GM21447 (cell line): ENCODE measurements around the gene FAM114A1.
"Not testable (repeated sequence)": the region's sequence is repeated elsewhere in the genome, so short reads cannot be mapped to it uniquely, and the experiment has no call there.

Experiments
- ATAC-seq: cut with Tn5 transposase; IDR thresholded peaks from one replicate; pipeline ENCODE4 v1.9.1; 2021; ENCODE audit not compliant: unreplicated experiment

The FAM114A1 gene

GRCh38 chr4:38930204-38930603 lies 62.6 kb downstream of the FAM114A1 start:
- no peak for ATAC-seq

GRCh38 chr4:38930707-38931106 lies 63.1 kb downstream of the FAM114A1 start:
- no peak for ATAC-seq

DNA sequence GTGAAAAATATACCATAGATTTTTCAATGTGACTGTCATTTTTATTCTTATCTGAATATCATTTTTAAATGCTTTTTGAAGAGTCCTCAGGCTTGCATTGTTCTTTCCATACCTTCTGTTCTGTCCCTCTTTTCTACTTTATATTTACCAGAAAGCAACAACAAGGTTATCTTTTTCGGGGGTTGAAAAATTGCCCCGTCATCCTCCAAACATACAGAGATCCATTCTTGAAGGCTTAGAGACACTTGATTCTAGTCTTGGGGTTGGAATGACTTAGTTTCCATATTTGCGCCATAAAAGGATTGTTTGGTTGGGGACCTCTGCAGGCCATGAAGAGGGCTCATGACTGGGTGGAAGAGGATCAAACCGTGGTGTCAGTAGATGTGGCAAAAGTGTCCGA lies 63.5 kb downstream of the FAM114A1 start:
- no peak for ATAC-seq

DNA sequence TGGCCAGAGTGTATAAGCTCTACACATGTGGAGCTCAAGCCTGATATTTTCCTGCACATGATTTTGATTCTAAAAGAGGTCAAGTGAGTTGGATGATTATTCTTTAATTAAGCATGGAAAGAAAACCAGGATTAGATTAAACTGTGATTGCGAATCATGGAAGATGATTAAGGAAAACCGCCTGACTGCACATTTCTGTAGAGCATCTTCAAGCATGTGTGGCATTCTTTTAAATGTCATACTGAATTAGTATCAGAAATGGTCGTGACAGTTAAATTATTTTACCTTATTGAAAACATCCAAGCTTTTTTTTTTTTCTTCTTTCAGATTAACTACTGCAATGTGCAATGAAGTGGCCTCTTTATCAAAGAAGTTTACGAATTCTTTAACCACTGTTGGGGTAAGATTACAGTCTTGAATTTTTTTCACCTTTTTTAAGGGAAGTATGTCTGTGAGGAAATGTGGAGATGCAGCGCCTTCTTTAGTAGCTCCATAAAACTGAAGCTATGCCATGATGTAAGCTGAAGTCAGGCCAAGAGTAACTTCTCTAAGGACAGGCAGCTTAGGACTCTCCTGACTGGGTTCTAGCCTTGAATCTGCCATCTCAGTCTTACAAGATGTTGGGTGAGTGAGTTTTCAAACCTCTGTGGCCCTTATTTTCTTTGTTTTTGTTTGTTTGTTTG lies 67.9 kb downstream of the FAM114A1 start:
- ATAC-seq: no peak

- peak; percentile 93 for ATAC-seq
Measured at GRCh38 chr4:38939165-38939564, 71.6 kb downstream of the FAM114A1 start.

DNA sequence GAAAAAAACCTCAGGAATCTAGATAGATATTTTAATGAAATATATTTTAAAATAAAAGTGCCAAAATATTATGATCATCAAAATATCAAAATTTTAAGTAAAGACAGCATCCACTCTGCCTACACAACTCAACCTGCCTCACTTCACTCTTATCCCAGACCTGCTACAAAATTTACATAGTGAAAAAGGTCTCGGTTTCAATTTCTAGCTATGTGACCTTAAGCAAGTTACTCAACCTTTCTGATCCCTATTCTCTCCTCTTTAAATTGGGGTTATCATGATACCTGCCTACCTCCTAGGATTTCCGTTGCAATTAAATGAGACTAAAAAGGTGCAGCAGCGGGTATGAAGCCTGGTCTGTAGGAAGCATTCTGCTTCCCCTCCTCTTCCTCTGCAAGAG lies 72.9 kb downstream of the FAM114A1 start:
- ATAC-seq: no peak

GRCh38 chr4:38941906-38942305 lies 74.3 kb downstream of the FAM114A1 start:
- ATAC-seq: not testable (repeated sequence)

- no peak for ATAC-seq
Measured at GRCh38 chr4:38943343-38943742, 75.7 kb downstream of the FAM114A1 start.

DNA sequence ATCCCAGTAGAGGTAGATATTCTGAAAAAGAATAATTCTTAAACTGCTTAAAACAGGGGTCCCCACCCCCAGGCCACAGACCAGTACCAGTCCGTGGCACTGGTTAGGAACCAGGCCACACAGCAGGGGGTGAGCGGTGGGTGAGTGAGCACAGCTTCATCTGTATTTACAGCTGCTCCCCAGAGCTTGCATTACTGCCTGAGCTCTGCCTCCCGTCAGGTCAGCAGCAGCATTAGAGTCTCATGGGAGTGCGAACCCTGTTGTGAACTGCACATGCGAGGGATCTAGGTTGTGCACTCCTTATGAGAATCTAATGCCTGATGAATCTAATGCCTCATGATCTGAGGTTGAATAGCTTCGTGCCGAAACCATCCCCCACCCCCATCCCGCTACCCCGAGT lies 76.8 kb downstream of the FAM114A1 start:
- ATAC-seq: no peak

DNA sequence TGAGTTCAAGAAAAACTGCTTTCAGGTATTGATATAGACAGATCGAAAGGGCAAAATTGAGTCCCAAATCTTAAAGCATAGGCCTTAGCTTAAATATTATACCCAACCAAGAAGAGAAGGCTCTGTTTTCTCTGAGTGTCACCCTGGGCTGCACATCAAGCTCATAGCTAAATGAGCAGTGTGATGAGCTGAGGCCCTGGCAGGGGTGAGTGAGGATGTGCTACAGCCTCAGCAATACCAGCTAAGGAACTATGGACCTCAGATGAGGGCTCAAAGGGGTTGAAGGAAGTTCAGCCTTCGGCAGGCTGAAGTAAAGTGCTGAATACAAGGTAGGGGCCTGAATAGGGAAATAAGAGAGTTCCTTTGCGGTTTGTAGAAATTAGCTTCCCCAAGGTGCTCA lies 79.3 kb downstream of the FAM114A1 start:
- no peak for ATAC-seq

DNA sequence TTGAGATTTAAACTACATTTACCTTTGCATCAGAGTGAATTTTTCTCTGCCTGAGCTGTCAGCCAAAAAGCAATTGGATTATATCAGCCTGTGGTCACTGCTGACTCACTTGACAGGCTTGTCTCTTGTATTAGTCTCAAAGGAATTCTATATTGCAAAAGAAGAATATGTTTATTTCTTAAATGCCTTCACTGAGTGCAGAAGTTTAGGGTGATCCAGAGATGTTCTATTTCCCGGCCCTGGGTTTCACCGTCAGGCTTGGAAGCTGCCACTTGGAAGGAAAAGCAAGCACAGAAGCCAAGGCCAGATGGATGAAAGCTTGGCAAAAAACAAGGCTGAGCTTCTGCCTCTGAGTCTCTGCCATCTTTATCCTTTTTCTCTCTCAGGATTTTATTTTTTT lies 80.9 kb downstream of the FAM114A1 start:
- no peak for ATAC-seq

- no peak for ATAC-seq
Measured at GRCh38 chr4:38949411-38950051, 81.9 kb downstream of the FAM114A1 start.

GRCh38 chr4:38950159-38950558 lies 82.6 kb downstream of the FAM114A1 start:
- ATAC-seq: no peak

DNA sequence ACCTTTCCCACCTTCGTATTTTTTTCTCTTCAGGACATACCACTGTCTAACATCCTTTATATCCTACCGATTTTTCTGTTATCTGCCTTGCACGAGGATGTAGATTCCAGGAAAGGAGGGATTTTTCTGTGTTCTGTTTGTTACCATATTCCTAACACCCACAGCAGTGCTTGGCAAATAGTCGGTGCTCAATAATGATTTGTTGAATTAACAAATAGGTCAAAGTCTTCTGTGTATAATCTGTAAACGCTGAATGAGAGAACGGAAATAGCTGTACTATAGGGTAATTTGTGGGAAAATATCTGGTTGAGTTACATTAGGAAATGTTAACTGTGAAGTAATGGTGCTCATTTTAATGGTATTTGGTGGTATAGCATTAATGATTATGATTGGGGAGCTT lies 83.1 kb downstream of the FAM114A1 start:
- ATAC-seq: no peak

- no peak for ATAC-seq
Measured at GRCh38 chr4:38951598-38951997, 84.0 kb downstream of the FAM114A1 start.

GRCh38 chr4:38952017-38952416 lies 84.4 kb downstream of the FAM114A1 start:
- no peak for ATAC-seq

GRCh38 chr4:38954727-38955126 lies 87.1 kb downstream of the FAM114A1 start:
- no peak for ATAC-seq

GRCh38 chr4:38955957-38956356 lies 88.4 kb downstream of the FAM114A1 start:
- ATAC-seq: no peak

DNA sequence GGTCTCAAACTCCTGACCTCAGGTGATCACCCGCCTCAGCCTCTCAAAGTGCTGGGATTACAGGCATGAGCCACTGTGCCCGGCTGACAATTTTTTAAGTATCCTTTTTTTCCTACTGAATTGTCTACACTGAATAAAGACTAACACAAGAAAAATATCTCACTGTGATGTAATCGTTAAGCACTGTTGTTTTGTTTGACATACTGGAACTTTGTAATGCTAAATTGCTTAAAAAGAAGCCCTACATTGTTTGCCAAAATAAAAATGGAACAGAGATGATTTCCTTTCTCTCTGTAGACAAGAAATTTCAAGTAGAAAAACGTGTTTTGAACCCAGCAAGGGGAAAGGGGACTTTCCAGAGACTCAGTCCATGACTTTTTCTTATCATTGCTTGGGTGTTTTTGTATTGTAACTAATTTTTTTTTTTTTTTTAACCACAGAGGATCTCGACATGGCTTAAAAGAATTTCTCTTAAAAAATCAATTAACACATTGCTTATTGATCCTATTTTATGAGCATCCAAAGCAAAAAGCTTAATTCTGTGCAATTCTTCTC lies 89.7 kb downstream of the FAM114A1 start:
- no peak for ATAC-seq

DNA sequence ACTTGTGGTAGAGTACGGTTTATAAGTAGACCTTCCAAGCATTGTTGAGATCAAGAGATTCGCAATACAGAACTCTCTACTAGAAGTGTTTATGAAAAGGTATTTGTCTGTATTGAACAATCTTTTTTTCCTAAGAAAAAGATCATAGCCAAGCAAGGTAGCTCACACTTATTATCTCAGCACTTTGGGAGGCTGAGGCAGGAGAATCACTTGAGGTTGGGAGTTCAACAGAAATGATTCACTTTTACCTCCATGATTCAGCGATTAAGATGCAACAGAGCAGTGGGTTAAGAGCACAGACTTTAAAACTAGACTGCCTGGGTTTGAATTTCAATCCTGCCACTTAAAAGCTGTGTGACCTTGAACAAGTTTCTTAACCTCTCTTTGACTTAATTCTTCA lies 90.3 kb downstream of the FAM114A1 start:
- no peak for ATAC-seq

DNA sequence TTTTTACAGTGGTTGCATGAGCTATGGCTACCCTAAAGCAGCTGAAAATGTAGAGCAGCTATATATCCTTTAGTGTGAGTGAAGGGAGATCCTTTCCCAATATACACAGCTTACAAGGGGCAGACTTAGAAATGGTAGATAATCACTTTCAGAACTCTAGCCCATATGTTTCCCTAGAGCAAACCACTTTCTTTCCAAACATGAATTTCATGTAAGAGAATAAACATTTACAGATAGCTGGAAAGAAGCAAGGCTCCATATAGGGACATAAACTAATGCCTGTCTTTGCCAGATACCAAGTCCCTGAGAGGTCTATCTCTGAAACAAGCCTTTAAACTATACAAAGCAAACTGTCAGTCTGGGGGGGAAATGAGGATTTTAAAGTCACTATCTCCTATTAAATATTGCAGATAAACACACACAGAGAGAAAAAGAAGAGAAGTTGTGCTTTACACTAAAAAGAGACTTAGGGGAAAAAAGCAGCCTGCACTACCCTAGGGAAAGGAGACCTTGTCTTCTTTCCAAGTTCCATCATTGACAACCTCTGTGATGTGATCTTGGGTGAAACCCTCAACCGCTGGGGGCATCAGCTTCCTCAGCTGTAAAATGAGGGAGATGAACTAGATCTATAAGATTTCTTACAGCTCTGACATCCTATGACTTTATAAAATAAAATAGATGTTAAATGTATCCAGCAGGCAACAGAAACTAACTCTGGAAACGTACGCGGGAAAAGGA lies 91.0 kb downstream of the FAM114A1 start:
- ATAC-seq: no peak

- not testable (repeated sequence) for ATAC-seq
Measured at GRCh38 chr4:38959248-38959647, 91.6 kb downstream of the FAM114A1 start.
